ENCODE results near the gene ALG9.
"Not testable (repeated sequence)": the region's sequence is repeated elsewhere in the genome, so short reads cannot be mapped to it uniquely, and the experiment has no call there.

ALG9 gene

DNA sequence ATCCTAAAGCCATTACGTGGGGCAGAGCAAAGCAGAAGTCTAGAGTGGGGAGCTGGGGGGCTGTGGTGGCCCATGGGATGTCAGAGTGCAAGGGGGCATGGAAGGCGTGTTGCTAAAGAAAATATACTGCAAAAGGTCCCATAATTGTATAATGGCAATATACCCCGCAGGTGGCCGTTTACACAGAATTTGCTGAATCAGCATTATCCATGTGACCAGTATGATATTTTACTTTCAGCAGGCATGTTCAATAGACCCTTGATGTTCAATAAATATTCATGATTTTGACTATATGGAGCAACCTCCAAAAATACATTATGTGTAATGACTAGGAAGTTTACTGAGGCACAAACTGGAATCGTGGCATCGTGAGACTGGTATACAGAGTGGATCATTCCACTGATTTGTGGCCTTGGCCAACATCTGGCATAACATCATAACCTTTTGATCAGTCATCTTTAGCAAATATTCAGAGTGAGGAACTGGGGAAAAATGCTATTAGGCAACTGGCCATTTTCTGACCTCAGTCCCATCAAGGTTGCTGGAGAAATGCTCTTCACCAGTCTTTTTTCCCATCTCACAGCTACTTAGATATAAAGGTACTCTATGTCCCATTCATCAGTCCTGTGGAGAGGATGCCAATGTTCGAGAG, 75.9 kb downstream of the ALG9 start:
- DNase-seq (ENCODE audit: low read depth) = no peak

DNA sequence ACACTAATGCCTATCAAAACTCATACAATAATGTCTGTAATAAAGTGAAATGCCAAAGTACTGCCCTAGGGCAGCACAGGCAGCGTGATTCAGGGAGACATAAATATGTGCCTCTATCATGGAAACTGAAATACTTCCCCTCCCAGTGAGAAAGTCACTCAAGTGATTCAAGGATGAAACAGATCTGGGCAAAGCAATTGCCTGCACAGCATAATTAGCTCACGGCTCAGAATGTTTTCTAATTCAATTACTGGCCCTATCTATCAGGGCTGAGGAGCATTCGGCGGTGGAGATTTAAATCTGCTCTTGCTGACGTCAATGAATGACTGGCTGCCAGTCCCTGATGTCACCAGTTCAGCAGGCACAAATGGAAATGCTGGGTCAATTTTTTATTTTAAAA, 77.5 kb downstream of the ALG9 start:
- no peak for DNase-seq (ENCODE audit: low read depth)

DNA sequence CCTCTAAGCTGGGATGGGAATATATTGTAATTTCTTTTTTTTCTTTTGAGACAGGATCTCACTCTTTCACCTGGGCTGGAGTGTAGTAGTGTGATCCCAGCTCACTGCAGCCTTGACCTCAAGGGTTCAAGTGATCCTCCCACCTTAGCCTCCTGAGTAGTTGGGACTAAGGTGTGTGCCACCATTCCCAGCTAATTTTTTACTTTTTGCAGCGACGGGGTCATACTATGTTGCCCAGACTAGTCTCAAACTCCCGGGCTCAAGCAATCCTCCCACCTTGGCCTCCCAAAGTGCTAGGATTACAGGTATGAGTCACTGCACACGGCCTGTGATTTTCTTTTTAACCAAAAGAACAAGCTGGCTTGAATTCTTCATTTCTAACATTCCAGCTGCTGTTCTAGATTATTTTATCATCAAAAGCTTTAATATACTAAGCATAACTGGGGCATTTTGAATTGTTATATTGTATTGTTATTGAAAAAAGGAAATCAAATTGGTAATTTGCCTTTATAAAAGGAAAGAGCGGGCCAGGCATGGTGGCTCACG, 78.4 kb downstream of the ALG9 start:
- DNase-seq (ENCODE audit: low read depth) = no peak

DNA sequence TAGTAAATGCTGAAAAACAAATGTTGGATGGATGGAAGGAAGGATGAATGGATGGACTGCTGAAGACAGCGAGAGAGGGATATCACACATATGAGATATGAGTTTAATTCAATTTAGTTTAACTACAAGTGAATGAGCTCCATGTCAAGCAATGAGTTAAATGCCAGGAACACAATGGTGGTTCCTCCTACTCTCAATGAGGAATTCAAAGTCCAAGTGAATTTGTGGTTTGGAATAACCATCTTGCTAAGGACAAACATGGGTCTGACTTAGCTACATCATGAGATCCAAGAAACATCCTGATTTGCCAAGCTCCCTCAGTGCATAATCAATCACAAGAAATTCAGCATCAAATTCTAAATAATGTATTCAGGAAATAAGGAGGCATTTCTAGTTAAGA, 79.1 kb downstream of the ALG9 start:
- no peak for DNase-seq (ENCODE audit: low read depth)

DNA sequence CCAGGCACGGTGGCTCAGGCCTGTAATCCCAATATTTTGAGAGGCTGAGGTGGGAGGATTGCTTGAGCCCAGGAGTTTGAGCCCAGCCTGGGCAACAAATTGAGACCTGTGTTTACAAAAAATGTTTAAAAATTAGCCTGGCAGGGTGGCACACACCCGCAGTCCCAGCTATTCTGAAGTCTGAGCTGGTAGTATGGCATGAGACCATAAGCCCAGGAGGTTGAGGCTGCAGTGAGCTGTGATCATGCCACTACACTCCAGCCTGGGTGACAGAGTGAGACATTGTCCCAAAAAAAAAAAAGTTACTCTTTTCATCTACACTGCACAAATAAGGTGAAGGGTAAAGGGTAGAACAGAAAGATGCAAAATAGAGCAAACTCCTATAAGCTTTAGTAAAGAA, 82.9 kb downstream of the ALG9 start:
- DNase-seq (ENCODE audit: low read depth) = no peak

DNA sequence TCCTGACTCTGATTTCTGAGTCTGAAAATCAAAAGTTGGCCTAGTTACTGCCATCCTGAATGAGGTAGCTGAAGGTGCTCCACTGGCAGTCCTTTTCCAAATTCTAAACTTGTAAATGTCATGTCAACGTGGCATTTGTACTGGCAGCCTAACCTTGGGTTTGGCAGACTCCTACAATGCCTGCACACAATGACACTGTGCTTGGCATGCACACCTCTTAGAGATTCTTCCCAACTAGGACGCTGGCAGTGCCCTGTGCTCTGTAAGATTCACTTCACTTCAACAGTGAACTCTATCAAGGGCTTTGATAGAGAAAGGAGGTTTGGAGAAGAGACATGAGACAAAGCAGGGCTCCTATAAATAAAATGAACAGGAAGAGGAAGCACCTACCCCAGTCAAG, 83.3 kb downstream of the ALG9 start:
- no peak for DNase-seq (ENCODE audit: low read depth)

DNA sequence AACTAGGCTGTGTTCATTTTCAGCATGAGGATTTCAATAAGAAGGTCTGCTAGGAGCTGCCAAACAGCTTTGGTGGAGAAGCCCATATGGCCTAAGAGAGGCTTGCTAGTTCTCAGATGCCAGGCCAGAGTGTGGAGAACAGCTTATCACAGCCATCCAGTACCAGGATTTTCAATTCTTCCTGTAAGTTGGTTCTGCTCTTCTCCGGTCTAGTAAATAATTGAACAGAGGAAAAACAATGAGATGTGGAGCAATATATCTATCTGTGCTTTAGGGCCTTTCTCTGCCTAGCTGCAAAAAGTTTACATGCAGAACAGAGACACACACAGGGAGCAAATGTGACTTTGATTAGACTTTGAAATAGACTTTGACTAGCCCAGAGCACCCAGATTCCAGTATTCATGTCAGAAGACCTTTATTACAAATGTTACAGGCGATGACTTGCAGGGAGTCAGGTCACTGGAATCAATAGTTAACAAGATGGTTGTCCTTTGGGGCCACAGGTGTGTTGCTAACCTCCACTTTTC, 85.4 kb downstream of the ALG9 start:
- DNase-seq (ENCODE audit: low read depth) = no peak

DNA sequence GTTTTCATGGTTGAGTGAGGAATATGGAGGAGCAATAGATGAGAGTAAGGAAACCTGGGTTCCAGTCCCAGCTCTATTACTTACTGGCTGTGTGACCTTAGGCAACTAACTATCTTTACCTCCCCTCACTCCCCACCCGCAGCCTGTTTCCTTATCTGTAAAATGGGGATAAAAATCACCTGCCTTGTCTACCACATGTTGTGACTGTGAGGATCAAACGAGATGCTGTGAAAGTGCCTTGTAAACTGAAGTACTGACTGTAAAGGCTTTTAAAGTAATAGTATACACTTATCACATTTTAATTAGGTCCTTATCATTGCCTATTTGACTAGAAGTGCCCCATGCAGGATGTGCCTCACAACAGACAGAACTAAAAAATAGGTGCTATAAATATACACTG, 86.3 kb downstream of the ALG9 start:
- no peak for DNase-seq (ENCODE audit: low read depth)

DNA sequence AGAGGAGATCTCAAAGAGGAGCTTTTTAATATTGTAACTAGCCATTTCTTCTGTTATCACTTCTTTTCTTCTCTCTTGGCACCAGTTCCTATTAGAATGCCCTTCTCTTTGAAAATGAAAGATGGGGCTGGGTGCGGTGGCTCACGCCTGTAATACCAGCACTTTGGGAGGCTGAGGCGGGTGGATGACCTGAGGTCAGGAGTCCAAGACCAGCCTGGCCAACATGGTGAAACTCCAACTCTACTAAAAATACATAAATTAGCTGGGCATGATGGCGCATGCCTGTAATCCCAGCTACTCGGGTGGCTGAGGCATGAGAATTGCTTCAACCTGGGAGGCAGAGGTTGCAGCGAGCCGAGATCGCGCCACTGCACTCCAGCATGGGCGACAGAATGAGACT, 87.1 kb downstream of the ALG9 start:
- not testable (repeated sequence) for DNase-seq (ENCODE audit: low read depth)

DNA sequence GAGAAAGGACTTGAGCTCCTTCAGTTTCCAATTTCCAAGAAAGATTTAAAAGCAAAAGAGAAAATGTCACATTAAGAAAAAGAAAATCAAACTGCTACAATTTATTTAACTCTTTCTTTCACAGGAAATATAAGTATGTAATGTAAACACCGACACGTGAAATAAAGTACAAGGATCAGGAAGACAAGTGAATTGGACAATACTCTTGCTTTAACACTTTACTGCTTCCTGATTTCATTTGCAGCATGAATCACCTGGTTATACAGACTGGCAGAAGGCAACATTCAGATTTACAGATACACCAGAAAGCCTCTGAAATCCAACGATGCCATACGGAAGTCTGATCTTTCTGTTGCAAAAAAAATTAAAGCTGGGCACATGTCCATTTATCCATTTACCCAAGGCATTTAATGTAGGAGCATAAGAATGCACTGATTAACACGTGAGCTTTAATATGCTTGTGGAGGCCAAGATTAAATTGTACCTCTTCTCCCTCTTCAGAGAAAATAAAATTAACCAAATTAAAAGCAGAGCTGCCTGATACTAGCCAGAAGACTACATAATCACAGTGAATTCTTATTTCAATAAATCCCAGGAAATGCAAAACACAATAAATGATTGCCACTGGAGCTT, 89.2 kb downstream of the ALG9 start:
- DNase-seq (ENCODE audit: low read depth) = no peak

DNA sequence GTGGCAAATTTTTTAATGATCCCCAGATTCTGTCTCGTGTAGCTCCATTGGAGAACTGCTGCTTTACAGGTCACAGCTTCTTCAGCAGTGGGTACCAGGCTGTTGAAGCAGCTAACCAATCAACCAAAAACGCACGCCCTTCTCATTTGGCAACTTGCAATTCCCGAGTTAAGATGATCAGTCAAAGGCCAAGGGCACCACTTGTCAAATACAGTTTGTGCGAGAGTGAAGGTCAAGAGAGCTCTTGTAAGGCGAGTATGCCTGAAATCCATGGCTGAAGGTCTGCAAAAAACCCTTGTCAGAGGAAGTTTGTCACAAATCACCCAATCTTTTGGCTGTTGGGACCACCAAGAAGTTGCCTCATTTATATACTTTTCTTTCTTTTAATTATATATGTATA, 92.3 kb downstream of the ALG9 start:
- DNase-seq (ENCODE audit: low read depth) = no peak

DNA sequence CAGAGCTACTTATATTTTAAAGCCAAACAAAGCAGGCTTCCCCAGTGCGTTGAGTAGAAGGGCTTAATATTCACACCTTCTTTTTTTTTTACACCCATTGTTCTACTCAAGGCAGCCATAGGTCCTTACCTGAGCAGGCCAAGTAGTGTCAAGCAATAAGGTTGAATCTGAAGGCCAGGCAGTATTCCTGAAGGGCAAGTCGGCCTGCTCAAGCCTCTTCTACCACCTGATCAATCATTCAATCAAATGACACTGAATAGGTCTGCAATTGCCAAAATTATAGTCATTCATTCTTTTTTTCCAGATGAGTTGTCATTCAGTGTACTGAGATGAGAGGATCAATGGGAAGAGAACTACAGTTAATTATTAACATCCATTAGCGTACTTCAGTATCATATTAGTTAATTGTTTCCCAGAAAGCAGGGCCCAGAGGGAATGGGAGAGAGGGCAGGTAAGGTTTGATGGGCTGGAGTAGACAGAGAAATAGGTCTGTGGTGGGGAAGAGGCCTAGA, 93.3 kb downstream of the ALG9 start:
- DNase-seq (ENCODE audit: low read depth) = no peak

DNA sequence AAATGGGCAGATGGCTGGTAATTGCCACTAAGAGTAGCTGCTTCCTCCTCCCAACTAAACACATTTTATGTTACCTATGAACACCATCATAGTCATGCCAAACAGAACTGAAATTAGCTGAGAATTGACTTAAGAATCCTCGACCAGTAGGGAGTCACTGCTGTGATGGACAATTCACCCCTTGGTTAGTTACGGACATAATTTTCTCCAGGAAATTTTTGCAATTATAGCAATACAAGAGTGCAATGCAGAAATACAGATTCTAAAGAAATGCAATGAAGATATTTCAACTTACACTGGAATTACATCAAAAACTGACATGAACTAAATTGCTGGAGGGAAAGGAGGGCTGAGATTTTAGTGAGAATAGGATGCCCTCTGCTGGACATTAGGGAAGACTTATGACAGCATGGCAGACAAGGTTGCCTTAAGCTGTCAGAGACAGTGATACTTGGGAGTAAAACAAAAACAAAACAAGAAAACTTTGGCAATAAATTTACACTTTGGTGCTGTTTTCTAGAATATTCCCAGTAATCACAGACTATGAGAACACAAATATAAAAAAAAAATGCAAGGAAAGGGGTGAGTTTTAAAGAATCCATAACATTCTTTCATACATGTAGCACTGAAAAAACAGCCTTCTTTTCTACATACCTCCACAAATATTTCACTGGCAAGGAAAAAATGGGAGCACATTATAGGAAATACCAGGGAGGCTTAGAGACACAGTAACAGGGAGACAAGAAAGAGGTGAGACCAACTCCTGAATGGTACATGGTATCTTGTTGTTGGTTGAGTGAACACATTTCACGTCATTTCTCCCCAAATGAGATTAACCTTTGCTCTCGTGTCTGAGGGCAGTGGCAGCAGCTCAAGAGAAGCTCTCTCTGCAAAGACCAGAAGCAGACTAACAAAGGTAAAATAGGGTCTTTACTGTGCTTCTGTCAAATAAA, 94.0 kb downstream of the ALG9 start:
- peak; percentile 12 for DNase-seq (ENCODE audit: low read depth)

DNA sequence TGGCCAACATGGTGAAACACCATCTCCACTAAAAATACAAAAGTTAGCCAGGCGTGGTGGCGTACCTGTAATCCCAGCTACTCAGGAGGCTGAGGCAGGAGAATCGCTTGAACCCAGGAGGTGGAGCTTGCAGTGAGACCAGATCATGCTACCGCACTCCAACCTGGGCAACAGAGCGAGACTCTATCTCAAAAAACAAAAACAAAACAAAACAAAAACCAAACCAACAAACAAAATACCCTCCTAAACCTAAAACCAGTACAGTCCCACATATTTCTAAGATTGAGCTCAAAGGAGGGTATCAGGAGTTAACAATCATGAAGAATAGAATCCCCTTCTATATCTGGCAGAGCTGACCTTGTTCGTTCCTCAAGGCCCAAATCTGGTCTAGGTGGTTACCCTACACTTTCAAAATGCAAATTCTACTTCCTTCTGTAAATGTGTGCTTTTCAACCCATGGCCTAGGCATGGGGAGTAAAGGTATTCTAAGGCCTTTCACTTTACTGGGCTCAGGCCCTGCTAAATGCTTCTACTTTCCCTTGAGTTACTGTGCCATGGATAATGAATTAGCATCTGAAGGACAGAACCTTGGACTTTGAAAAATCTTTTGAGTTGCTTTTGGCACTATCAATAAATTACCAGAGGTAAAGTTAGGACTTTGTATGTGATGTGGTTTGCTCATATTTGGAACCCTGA, 94.8 kb downstream of the ALG9 start:
- DNase-seq (ENCODE audit: low read depth) = no peak

DNA sequence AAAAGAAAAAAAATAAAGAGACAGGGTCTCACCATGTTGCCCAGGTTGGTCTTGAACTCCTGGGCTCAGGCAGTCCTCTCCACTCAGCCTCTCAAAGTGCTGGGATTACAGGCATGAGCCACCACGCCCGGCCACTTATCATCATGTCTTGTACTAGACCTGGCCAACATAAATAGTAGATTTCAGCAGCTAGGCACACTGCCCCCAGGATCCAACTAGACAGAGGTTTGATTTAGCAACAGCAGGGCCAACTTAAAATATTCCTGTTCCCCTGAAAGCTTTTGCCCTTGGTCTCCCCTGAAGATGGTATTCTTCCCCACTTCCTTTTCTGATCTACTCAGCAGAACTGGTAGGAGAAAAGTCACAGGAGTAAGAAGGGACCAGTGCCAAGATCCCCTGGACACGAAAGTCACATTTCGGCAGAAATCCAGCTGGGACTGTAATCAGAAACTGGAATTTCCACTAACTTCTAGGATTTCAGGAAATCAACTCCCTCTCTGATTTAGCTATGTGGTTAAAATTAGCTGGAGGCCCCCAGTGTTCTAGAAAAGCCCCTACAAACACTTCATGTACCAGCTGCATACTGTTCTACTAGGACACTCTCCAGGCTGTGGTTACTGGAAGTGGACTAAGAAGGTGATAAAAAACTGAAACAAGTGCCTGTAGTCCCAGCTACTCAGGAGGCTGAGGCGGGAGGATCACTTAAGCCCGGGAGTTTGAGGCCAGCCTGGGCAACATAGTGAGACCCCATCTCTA, 96.2 kb downstream of the ALG9 start:
- DNase-seq (ENCODE audit: low read depth) = no peak

DNA sequence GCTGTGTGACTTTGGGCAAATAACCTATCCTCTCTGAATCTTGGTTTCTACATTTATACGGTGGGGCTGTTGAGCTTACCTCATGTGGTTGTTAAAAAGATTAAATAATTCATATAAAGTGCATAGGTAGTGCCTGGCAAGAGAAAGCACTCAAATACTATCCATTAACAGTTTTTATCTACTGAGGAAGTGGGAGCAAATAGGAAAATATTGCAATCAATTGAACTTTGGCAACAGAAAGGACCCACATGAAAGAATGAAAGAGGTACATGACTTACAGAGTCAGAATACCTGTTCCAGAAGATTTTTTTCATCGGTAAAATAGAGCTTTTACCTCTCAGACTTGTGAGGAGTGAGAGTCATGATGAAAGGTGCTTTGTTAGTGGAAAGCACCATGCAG, 98.8 kb downstream of the ALG9 start:
- no peak for DNase-seq (ENCODE audit: low read depth)

DNA sequence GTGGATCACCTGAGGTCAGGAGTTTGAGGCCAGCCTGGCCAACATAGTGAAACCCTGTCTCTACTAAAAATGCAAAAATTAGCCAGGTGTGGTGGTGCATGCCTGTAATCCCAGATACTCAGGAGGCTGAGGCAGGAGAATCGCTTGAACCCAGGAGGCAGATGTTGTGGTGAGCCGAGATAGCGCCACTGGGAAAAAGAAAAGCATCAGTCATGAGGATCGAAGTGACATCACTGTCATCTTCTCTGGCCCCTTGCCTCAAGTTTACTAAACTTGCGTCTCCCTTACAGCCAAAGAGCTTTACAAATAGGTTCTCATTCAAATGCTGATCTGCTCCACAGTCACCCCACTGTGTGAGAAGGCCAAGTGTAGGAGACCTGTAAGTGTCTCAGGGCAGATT, 100.2 kb downstream of the ALG9 start:
- DNase-seq (ENCODE audit: low read depth) = not testable (repeated sequence)

DNA sequence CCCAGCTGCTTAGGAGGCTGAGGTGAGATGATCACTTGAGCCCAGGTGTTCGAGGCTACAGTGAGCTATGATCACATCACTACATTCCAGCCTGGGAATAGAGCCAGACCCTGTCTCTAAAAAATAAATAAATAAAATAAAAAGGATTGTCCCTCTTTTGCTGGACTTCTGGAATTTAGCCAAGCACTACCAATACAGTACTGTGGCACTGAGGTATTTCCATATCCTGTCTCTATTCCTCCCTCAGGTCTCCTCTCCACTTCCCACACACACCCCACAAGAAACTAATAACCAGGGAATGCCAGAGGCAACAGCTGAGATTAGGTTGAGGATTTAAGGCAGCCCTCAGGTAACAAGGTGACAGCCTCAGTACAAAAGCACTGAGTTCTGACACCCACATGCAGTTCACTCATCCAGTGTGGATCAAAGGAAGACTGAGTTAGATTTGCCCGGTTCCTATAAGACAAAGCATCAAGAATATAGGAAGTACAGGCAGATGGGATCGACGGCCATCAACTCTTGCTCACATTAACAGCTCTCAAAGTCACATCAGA, 100.7 kb downstream of the ALG9 start:
- no peak for DNase-seq (ENCODE audit: low read depth)

DNA sequence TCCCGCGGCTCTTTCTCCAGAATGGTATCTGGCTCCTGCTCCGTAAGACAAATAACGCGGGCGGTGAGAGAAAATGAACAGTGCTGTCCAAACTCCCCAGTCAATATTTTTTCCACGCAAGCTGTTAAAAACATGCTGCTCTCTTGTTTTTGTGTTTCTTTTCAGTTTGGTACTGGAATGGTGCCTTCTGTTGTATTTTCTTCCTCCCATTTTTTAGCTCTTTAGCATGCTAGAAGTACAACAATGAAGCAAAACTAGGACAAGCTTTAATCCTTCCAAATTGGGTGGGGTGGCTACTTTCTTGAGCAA, 104.6 kb downstream of the ALG9 start:
- DNase-seq (ENCODE audit: low read depth) = no peak

DNA sequence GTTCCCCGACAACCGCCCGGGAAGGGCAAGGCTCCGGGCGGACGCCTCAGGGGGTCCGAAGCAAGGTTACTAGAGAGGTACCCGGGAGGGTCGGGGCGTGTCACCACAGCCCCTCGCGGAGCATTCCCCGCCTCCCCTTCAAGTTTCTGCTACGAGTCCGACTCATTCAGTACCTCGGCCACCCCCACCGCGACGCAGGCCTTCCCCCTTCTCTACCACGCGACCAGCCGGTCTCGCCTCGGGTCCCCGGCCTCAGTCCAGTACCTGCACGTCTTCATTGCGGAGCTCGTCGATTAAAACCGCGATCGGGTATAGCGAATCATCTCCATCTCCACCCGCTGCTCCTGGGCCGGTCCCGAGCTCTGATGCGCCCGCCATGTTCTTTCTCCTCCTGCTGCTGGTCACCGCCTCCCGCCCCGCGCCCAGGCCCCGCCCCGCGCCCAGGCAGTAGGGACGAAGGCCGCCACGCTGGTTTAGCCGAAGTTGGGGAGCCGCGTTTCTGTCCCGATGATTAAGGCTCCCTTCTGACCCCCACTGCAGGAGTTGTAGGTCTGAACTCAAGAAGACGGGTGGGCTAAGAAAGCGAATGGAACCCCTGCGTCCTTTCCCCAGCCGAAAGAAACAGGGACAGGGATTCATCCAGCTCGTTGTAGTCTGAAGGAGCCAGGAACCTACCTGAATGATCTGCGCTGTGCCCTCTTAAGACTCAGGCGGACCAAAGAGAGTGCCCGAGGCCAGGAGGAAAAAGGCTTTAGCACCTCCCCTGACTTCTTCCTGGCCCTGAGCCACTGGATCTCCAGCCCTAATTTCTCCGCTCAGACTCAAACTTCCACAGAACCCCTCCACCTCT, 105.2 kb downstream of the ALG9 start, which contains the start of gene PPP2R1B:
TSS of gene PPP2R1B (minus strand) at position 406 of the 850 bp plus-strand sequence. CDS start at position 378, 28 bp downstream.
- peak; percentile 51 for DNase-seq (ENCODE audit: low read depth)

All from stimulated activated CD4-positive, alpha-beta T cell treated with anti-CD3 and anti-CD28 coated beads, Interleukin-2, amount 100 ng/mL, for 4 hours (primary cell).